ENCODE data around the gene CTBP1.

GRCh38 chr4:1259966-1260365 is 11.0 kb upstream of the CTBP1 start:
- TF ChIP-seq, protein P1, sequence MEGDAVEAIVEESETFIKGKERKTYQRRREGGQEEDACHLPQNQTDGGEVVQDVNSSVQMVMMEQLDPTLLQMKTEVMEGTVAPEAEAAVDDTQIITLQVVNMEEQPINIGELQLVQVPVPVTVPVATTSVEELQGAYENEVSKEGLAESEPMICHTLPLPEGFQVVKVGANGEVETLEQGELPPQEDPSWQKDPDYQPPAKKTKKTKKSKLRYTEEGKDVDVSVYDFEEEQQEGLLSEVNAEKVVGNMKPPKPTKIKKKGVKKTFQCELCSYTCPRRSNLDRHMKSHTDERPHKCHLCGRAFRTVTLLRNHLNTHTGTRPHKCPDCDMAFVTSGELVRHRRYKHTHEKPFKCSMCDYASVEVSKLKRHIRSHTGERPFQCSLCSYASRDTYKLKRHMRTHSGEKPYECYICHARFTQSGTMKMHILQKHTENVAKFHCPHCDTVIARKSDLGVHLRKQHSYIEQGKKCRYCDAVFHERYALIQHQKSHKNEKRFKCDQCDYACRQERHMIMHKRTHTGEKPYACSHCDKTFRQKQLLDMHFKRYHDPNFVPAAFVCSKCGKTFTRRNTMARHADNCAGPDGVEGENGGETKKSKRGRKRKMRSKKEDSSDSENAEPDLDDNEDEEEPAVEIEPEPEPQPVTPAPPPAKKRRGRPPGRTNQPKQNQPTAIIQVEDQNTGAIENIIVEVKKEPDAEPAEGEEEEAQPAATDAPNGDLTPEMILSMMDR (conservative IDR thresholded peaks at IDR 0.05 in 1 of 2, IDR thresholded peaks at IDR 0.05 in 1 of 2; ENCODE audit: extremely low read depth in 1 of 2, insufficient read depth in 1 of 2, low read depth in 1 of 2, low read length in 2 of 2) = no peak
- no peak for TF ChIP-seq EZH2 (IDR thresholded peaks at IDR 0.05; ENCODE audit: borderline replicate concordance, low read length)
